ENCODE data around the gene SRD5A1. TPM values are rescaled to one million over a fixed set of nuclear protein-coding genes. Genes with fewer than 3 reads are reported as not detected.

SRD5A1 gene
- total RNA-seq, 1 experiment from 2014 or later, result 39.6 TPM

DNA sequence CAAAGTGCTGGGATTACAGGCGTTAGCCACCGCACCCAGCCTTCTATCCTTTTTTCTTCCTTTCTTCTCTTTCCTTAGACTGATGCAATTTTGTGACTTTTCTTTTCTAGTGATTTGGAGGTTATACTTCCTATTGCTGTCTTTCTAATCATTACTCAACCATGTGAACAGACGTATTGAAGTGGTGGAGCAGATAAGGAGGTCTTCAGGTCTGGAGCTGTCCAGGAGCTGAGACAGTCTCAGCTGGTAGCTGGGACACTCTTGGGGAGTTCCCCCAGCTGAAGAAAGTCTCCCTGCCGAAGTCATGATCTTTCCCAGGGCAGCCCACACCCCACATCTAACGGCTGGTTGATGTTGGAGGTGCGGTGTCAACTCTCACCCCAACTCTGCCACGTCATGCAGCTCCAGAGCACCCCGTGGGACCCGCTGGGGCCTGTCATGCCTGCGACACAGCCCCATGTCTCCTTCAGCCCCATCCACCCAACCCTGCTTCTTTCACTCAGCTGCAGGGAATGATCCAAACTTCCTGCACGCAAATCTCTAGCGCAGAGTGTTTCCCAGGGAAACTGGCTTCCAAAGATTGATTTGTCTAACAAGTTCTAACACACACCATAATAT lies 41.5 kb upstream of the SRD5A1 start:
- H3K4me3 ChIP-seq (ENCODE audit: low read length), result no peak overlapping the region
- no peak overlapping the region for H3K9ac ChIP-seq (ENCODE audit: low read length)
- no peak overlapping the region for H3K27ac ChIP-seq (ENCODE audit: low read length)
- no peak for DNase-seq
- no peaks in the 10 kb centered on the region for H3F3A ChIP-seq (ENCODE audit: low read length, unreplicated experiment)
- intact Hi-C loops (cut with micrococcal nuclease), result no loop called here
- H3K27me3 ChIP-seq (ENCODE audit: low read length), result peaks cover 3% of the 10 kb centered on the region; the same call in 1 of the 2 replicates
- ChIA-PET POLR2A (ENCODE audit: unreplicated experiment) (no interaction called here), CTCF (no interaction called here)
- TF ChIP-seq, protein P1, sequence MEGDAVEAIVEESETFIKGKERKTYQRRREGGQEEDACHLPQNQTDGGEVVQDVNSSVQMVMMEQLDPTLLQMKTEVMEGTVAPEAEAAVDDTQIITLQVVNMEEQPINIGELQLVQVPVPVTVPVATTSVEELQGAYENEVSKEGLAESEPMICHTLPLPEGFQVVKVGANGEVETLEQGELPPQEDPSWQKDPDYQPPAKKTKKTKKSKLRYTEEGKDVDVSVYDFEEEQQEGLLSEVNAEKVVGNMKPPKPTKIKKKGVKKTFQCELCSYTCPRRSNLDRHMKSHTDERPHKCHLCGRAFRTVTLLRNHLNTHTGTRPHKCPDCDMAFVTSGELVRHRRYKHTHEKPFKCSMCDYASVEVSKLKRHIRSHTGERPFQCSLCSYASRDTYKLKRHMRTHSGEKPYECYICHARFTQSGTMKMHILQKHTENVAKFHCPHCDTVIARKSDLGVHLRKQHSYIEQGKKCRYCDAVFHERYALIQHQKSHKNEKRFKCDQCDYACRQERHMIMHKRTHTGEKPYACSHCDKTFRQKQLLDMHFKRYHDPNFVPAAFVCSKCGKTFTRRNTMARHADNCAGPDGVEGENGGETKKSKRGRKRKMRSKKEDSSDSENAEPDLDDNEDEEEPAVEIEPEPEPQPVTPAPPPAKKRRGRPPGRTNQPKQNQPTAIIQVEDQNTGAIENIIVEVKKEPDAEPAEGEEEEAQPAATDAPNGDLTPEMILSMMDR (conservative IDR thresholded peaks at IDR 0.05; ENCODE audit: low read depth, low read length), result no peak
- TF ChIP-seq EZH2 (IDR thresholded peaks at IDR 0.05; ENCODE audit: low read length, unreplicated experiment) (no peak), EZH2phosphoT487 (IDR thresholded peaks at IDR 0.05; ENCODE audit: borderline replicate concordance, low read length) (no peak)
- H3K36me3 ChIP-seq (ENCODE audit: low read depth, low read length), result peaks cover 5% of the 10 kb centered on the region; the same call in 1 of the 2 replicates
- no peak overlapping the region for H2AFZ ChIP-seq (ENCODE audit: low read length)
- no peaks in the 10 kb centered on the region for H3K79me2 ChIP-seq (ENCODE audit: low read length)
- H3K4me2 ChIP-seq (ENCODE audit: low read length), result no peak overlapping the region
- no TSS peak for BruUV-seq (replicated peaks)
- ATAC-seq, result no peak
- H3K4me1 ChIP-seq (ENCODE audit: insufficient read depth, low read length), result no peaks in the 10 kb centered on the region
- no peaks in the 10 kb centered on the region for H3K9me2 ChIP-seq (replicated peaks; ENCODE audit: low read length)
- no peaks in the 10 kb centered on the region for H4K20me1 ChIP-seq (ENCODE audit: low read length)
- H3K9me3 ChIP-seq (ENCODE audit: low read length), result no peaks in the 10 kb centered on the region

DNA sequence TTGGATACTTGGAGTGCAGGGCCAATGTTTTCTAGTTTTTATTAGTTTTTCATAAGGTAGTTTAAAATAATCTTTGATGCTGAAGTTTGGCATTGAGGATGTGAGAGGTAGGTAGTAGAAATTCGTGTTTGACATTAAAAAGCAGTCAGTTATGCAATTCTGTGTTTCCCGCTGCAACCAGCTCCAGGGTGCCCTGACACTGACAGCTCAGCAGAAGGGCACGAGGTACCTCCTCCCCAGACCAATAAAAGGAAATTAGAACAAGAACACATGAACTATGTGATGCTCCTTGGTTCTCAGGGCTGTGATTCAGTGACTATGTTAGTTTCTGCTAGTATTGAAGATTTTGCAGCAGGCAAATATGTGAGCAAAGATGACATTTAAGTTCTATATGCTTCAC lies 40.6 kb upstream of the SRD5A1 start:
- Histone ChIP-seq H3K27me3 (ENCODE audit: low read length) (no peaks in the 10 kb centered on the region), H3K9ac (ENCODE audit: low read length) (no peak overlapping the region), H4K20me1 (ENCODE audit: low read length) (no peaks in the 10 kb centered on the region), H3K27ac (ENCODE audit: low read length) (no peak overlapping the region), H3K4me3 (ENCODE audit: low read length) (no peak overlapping the region), H3K9me3 (ENCODE audit: low read length) (no peaks in the 10 kb centered on the region), H2AFZ (ENCODE audit: low read length) (no peak overlapping the region), H3K4me1 (ENCODE audit: insufficient read depth, low read length) (no peaks in the 10 kb centered on the region), H3F3A (ENCODE audit: low read length, unreplicated experiment) (no peaks in the 10 kb centered on the region), H3K79me2 (ENCODE audit: low read length) (no peaks in the 10 kb centered on the region), H3K4me2 (ENCODE audit: low read length) (no peak overlapping the region), H3K9me2 (replicated peaks; ENCODE audit: low read length) (no peaks in the 10 kb centered on the region), H3K36me3 (ENCODE audit: low read depth, low read length) (peaks cover 13% of the 10 kb centered on the region)
- POLR2A ChIA-PET (ENCODE audit: unreplicated experiment), result no interaction called here
- TF ChIP-seq, protein P1 (conservative IDR thresholded peaks at IDR 0.05; ENCODE audit: low read depth, low read length), result no peak
- no peak for TF ChIP-seq EZH2phosphoT487 (IDR thresholded peaks at IDR 0.05; ENCODE audit: borderline replicate concordance, low read length)
- TF ChIP-seq EZH2 (IDR thresholded peaks at IDR 0.05; ENCODE audit: low read length, unreplicated experiment), result no peak
- intact Hi-C loops (cut with micrococcal nuclease), result no loop called here
- CTCF ChIA-PET, result no interaction called here
- BruUV-seq (replicated peaks), result no TSS peak
- no peak for DNase-seq
- no peak for ATAC-seq

DNA sequence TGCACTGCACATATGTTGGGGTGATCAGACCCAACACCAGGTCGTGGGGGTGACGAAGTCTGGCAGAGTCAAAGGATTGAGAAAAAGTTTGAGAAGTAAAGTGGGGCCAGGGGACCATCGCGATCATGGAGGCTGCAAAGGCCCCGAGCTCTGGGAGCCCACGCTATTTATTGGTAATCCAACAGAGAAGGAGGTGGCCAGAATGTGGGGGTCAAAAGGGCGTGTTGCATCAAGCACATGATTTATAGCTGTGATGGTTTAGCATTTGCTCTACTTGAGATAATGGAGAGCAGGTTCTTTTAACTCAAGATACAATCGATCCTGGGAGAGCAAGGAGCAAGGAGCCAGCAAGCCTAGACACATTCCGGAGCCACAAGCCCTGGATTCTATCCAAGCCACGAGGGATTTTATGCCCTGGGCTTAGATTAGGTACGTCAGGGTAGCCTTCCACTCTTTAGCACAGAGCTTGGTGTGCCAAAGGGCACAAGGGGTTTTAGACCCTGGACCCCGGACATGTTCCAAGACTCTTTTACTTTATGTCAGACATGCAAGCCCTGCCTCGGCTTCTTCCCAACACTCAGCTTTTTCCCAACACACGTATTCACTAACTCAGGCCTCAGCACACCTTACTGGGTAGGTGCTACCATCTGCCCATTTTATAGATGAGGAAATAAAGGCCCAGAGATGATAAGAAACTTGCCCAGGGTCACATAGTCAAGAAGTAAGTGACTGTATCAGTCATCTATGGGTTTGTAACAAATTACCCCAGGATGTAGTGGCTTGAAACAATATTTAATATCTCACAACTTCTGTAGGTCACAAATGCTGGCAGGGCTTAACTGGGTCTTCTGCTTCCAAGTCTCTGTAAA lies 39.9 kb upstream of the SRD5A1 start:
- H3K36me3 ChIP-seq (ENCODE audit: low read depth, low read length), result peaks cover 20% of the 10 kb centered on the region
- no peaks in the 10 kb centered on the region for H3K9me3 ChIP-seq (ENCODE audit: low read length)
- DNase-seq, result no peak
- H3K79me2 ChIP-seq (ENCODE audit: low read length), result no peaks in the 10 kb centered on the region
- no peaks in the 10 kb centered on the region for H3K9me2 ChIP-seq (replicated peaks; ENCODE audit: low read length)
- no peak for TF ChIP-seq EZH2phosphoT487 (IDR thresholded peaks at IDR 0.05; ENCODE audit: borderline replicate concordance, low read length)
- TF ChIP-seq EZH2 (IDR thresholded peaks at IDR 0.05; ENCODE audit: low read length, unreplicated experiment), result no peak
- TF ChIP-seq, protein P1 (conservative IDR thresholded peaks at IDR 0.05; ENCODE audit: low read depth, low read length), result no peak
- no peak overlapping the region for H3K4me3 ChIP-seq (ENCODE audit: low read length)
- no TSS peak for BruUV-seq (replicated peaks)
- ChIA-PET POLR2A (ENCODE audit: unreplicated experiment) (no interaction called here), CTCF (no interaction called here)
- H3K27ac ChIP-seq (ENCODE audit: low read length), result no peak overlapping the region
- H3F3A ChIP-seq (ENCODE audit: low read length, unreplicated experiment), result no peaks in the 10 kb centered on the region
- intact Hi-C loops (cut with micrococcal nuclease), result no loop called here
- H3K4me2 ChIP-seq (ENCODE audit: low read length), result no peak overlapping the region
- H3K27me3 ChIP-seq (ENCODE audit: low read length), result no peaks in the 10 kb centered on the region
- H2AFZ ChIP-seq (ENCODE audit: low read length), result no peak overlapping the region
- H3K4me1 ChIP-seq (ENCODE audit: insufficient read depth, low read length), result no peaks in the 10 kb centered on the region
- no peak overlapping the region for H3K9ac ChIP-seq (ENCODE audit: low read length)
- no peak for ATAC-seq
- peaks cover 2% of the 10 kb centered on the region; the same call in 1 of the 2 replicates for H4K20me1 ChIP-seq (ENCODE audit: low read length)
